ENCODE results near the gene EYS.
A peak's percentile ranks its signal among the peaks of the same experiment; 100 is the strongest.

EYS gene

DNA sequence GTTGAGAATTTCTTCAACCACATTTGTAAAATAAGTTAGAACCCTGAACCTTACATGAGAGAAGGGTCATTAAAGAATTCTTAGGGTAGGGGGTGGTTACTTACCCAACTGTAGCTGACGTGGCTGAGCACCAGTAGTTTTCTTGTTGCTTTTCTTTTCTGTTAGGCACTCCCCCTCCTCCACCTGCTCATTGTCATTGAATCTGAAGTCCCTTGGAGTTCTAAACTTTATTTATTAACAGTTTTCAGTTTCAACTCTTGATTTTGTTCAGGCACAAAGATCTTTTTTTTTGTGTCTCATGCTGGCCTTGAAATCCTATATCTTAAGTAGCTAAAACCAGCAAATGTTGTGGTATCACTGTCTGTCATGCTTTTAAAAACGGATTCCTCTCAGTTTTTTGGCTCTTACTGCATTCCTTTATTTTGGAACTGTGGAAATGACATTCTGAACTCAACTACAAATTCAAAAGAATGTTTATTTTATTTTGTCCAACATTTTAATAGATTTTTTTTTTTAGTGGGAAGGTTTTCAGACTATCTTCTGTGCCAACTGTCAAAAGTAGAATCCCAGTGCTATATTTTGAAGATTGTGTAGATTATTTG, 1606.2 kb downstream of the EYS start:
- TF ChIP-seq, protein P1, sequence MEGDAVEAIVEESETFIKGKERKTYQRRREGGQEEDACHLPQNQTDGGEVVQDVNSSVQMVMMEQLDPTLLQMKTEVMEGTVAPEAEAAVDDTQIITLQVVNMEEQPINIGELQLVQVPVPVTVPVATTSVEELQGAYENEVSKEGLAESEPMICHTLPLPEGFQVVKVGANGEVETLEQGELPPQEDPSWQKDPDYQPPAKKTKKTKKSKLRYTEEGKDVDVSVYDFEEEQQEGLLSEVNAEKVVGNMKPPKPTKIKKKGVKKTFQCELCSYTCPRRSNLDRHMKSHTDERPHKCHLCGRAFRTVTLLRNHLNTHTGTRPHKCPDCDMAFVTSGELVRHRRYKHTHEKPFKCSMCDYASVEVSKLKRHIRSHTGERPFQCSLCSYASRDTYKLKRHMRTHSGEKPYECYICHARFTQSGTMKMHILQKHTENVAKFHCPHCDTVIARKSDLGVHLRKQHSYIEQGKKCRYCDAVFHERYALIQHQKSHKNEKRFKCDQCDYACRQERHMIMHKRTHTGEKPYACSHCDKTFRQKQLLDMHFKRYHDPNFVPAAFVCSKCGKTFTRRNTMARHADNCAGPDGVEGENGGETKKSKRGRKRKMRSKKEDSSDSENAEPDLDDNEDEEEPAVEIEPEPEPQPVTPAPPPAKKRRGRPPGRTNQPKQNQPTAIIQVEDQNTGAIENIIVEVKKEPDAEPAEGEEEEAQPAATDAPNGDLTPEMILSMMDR (conservative IDR thresholded peaks at IDR 0.05; ENCODE audit: low read depth, low read length), result no peak
- Histone ChIP-seq H3K4me2 (peak overlapping the region; percentile 61), H3K27ac (peak overlapping the region; percentile 66), H3K27me3 (ENCODE audit: insufficient read depth, low read depth) (no peaks in the 10 kb centered on the region), H3K4me3 (IDR thresholded peaks at IDR 0.05; ENCODE audit: insufficient read depth, low read depth, low read length) (no peak overlapping the region), H3K4me1 (ENCODE audit: low read depth, poor library complexity, severe bottlenecking) (peaks cover 31% of the 10 kb centered on the region), H3K79me2 (ENCODE audit: insufficient read depth, low read depth) (no peaks in the 10 kb centered on the region), H4K20me1 (ENCODE audit: insufficient read depth) (no peaks in the 10 kb centered on the region), H3K9ac (peak overlapping the region; percentile 26; the same call in 1 of the 2 replicates), H3K36me3 (ENCODE audit: insufficient read depth) (no peaks in the 10 kb centered on the region), H2AFZ (ENCODE audit: low read depth) (peak overlapping the region; percentile 38)

DNA sequence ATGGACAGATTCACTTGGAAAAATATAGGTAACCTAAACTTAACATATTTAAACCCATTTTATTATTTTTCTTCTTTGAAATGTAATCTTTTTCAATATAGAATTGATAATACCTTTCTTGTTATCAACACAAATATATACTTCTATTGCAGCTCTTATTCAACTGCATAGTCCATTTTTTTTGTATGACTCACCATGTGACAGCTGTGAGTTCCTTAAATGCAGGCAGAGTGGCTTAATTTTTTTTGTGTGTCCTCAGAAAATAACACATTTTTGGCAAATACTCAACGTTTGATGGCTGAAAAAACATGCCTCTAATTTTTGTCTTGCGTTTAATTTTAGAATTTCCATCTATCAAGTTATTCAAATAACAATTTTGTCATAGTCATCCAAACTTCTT, 1616.7 kb downstream of the EYS start:
- Histone ChIP-seq H3K4me3 (IDR thresholded peaks at IDR 0.05; ENCODE audit: insufficient read depth, low read depth, low read length) (no peak overlapping the region), H3K27ac (no peak overlapping the region), H3K27me3 (ENCODE audit: insufficient read depth, low read depth) (no peaks in the 10 kb centered on the region), H3K4me1 (ENCODE audit: low read depth, poor library complexity, severe bottlenecking) (no peaks in the 10 kb centered on the region), H3K79me2 (ENCODE audit: insufficient read depth, low read depth) (no peaks in the 10 kb centered on the region), H3K36me3 (ENCODE audit: insufficient read depth) (no peaks in the 10 kb centered on the region), H3K4me2 (no peak overlapping the region), H4K20me1 (ENCODE audit: insufficient read depth) (no peaks in the 10 kb centered on the region), H3K9ac (no peak overlapping the region), H2AFZ (ENCODE audit: low read depth) (no peak overlapping the region)
- TF ChIP-seq, protein P1 (conservative IDR thresholded peaks at IDR 0.05; ENCODE audit: low read depth, low read length), result no peak

DNA sequence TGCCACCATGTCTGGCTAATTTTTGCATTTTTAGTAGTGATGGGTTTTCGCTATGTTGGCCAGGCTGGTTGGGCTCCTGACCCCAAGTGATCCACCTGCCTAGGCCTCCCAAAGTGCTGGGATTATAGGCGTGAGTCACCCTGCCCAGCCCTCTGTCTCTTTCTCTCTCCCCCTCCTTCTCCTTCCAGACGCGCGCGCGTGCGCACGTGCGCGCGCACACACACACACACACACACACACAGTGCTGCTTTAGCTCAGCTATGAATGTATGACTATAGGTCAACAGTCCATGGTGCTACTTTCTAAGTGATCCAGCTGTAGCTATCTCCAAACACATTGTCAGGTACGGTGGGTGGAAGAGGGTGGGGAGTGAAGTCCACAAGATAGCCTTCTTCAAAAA, 1621.9 kb downstream of the EYS start:
- Histone ChIP-seq H3K4me1 (ENCODE audit: low read depth, poor library complexity, severe bottlenecking) (no peaks in the 10 kb centered on the region), H3K36me3 (ENCODE audit: insufficient read depth) (no peaks in the 10 kb centered on the region), H3K79me2 (ENCODE audit: insufficient read depth, low read depth) (no peaks in the 10 kb centered on the region), H4K20me1 (ENCODE audit: insufficient read depth) (no peaks in the 10 kb centered on the region), H3K9ac (no peak overlapping the region), H3K27me3 (ENCODE audit: insufficient read depth, low read depth) (no peaks in the 10 kb centered on the region), H3K27ac (no peak overlapping the region), H3K4me2 (no peak overlapping the region), H3K4me3 (IDR thresholded peaks at IDR 0.05; ENCODE audit: insufficient read depth, low read depth, low read length) (no peak overlapping the region), H2AFZ (ENCODE audit: low read depth) (no peak overlapping the region)
- TF ChIP-seq, protein P1 (conservative IDR thresholded peaks at IDR 0.05; ENCODE audit: low read depth, low read length), result no peak

- Histone ChIP-seq H3K4me1 (ENCODE audit: low read depth, poor library complexity, severe bottlenecking) (no peaks in the 10 kb centered on the region), H3K79me2 (ENCODE audit: insufficient read depth, low read depth) (no peaks in the 10 kb centered on the region), H2AFZ (ENCODE audit: low read depth) (no peak overlapping the region), H3K4me2 (no peak overlapping the region), H3K36me3 (ENCODE audit: insufficient read depth) (no peaks in the 10 kb centered on the region), H3K9ac (no peak overlapping the region), H3K4me3 (IDR thresholded peaks at IDR 0.05; ENCODE audit: insufficient read depth, low read depth, low read length) (no peak overlapping the region), H3K27me3 (ENCODE audit: insufficient read depth, low read depth) (no peaks in the 10 kb centered on the region), H3K27ac (no peak overlapping the region), H4K20me1 (ENCODE audit: insufficient read depth) (no peaks in the 10 kb centered on the region)
- TF ChIP-seq, protein P1 (conservative IDR thresholded peaks at IDR 0.05; ENCODE audit: low read depth, low read length), result no peak
Measured at GRCh38 chr6:64084185-64084663, 1622.8 kb downstream of the EYS start.
